ENCODE data around the gene SLC7A5. TPM values are rescaled to one million over a fixed set of nuclear protein-coding genes. Genes with fewer than 3 reads are reported as not detected.

SLC7A5 gene
- total and polyA plus RNA-seq, 2 of the 13 experiments (the other 11 are each of a cell fraction or from before 2014, with no cell fraction given): 79.6 to 155 TPM

DNA sequence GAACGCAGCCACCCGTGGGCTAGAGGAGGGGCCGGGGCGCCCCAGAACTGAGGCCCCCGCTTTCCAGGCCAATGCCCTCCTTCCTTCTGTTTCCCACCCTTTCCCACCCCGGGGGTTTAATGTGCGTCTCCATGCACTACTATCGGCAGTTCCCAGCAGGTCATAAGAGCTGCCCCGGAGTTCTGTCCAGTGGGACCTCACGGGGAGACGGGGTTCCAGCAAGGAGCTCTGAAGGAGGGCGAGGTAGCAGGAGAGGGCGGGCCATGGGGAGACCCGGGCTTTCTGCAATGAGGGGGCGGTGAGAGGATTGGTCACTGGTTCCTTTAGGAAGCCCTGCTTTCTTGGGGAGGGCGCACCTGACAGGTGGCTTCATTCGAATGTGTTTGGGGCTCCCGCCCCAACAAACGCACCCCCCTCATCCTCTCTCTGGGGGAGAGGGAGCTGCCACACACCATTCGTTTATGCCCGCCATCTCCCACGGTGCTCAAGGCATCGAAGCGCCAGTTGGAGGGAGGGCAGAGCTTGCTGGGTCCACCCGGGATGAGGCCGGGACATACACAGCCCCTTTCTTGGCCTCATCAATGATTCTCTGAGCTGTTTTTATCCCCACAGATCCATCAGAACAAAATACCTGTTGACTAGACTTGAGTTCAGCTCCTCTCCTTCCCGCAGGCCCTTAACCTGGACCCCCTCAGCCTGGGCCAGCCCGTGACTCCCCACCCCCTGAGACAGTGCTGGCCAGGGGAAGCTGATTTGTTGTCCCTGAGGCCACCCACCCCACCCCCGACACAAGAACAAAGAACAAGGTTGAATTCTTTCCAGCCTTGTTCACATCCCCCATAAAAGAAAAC lies 44.1 kb downstream of the SLC7A5 start (continued):
- TF ChIP-seq, protein P1, sequence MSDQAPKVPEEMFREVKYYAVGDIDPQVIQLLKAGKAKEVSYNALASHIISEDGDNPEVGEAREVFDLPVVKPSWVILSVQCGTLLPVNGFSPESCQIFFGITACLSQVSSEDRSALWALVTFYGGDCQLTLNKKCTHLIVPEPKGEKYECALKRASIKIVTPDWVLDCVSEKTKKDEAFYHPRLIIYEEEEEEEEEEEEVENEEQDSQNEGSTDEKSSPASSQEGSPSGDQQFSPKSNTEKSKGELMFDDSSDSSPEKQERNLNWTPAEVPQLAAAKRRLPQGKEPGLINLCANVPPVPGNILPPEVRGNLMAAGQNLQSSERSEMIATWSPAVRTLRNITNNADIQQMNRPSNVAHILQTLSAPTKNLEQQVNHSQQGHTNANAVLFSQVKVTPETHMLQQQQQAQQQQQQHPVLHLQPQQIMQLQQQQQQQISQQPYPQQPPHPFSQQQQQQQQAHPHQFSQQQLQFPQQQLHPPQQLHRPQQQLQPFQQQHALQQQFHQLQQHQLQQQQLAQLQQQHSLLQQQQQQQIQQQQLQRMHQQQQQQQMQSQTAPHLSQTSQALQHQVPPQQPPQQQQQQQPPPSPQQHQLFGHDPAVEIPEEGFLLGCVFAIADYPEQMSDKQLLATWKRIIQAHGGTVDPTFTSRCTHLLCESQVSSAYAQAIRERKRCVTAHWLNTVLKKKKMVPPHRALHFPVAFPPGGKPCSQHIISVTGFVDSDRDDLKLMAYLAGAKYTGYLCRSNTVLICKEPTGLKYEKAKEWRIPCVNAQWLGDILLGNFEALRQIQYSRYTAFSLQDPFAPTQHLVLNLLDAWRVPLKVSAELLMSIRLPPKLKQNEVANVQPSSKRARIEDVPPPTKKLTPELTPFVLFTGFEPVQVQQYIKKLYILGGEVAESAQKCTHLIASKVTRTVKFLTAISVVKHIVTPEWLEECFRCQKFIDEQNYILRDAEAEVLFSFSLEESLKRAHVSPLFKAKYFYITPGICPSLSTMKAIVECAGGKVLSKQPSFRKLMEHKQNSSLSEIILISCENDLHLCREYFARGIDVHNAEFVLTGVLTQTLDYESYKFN (CRISPR knock-in tag; conservative IDR thresholded peaks at IDR 0.05): peak; percentile 41; the same call in 1 of the 2 replicates
- TF ChIP-seq, protein P2, sequence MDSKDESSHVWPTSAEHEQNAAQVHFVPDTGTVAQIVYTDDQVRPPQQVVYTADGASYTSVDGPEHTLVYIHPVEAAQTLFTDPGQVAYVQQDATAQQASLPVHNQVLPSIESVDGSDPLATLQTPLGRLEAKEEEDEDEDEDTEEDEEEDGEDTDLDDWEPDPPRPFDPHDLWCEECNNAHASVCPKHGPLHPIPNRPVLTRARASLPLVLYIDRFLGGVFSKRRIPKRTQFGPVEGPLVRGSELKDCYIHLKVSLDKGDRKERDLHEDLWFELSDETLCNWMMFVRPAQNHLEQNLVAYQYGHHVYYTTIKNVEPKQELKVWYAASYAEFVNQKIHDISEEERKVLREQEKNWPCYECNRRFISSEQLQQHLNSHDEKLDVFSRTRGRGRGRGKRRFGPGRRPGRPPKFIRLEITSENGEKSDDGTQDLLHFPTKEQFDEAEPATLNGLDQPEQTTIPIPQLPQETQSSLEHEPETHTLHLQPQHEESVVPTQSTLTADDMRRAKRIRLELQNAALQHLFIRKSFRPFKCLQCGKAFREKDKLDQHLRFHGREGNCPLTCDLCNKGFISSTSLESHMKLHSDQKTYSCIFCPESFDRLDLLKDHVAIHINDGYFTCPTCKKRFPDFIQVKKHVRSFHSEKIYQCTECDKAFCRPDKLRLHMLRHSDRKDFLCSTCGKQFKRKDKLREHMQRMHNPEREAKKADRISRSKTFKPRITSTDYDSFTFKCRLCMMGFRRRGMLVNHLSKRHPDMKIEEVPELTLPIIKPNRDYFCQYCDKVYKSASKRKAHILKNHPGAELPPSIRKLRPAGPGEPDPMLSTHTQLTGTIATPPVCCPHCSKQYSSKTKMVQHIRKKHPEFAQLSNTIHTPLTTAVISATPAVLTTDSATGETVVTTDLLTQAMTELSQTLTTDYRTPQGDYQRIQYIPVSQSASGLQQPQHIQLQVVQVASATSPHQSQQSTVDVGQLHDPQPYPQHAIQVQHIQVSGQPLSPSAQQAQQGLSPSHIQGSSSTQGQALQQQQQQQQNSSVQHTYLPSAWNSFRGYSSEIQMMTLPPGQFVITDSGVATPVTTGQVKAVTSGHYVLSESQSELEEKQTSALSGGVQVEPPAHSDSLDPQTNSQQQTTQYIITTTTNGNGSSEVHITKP (CRISPR knock-in tag; IDR thresholded peaks at IDR 0.05; ENCODE audit: low read depth): 0 out of 2 replicates have a peak, but pooled peaks have one; percentile 38
